ENCODE data around the gene CMKLR1.

DNA sequence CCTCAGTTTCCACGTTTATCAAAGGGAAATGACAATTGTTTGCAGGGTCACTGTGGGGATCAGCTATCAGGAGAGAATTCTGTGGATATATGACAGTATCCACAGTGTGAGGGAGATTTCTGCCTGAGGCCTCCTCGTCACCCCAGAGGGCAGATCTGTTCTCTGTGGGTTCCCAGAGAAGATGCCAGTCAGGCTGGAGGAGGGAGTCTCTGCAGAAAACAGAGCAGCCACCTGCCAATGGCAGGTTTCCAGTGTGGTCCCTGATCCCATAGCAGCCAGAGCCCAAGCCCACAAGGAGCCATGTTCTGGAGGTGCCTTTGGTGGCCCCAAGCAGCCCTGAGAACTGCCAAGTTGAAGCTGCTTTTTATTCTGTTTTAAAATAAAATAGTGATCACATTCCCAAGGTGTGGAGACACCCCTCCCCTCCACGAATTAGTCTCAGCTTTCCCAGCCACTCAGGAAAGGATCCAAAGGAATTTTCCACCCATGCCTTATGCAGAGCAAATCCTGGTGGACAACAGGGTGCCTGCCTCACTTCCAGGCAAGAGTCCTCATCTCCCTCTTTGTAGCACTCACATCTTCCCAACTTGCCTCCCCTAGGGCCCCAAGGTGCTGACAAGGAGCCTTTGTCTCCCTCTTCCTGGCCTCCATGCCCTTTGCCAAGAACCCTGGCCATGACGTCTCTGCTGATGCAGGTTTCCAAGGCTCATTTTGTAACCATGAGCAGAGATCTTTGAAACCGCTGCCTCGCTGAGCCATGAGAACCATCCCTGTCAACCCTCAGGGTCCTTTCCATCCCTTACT lies 20.4 kb downstream of the CMKLR1 start:
- no peak for TF ChIP-seq CTCF (IDR thresholded peaks at IDR 0.05)
- TF ChIP-seq EP300 (IDR thresholded peaks at IDR 0.05; ENCODE audit: borderline replicate concordance in 1 of 2, low read depth in 1 of 2, low read length in 1 of 2) = no peak
- no peak for TF ChIP-seq JUND (IDR thresholded peaks at IDR 0.05)
- no peak for TF ChIP-seq YY1 (IDR thresholded peaks at IDR 0.05; ENCODE audit: low read depth)

Measured in SK-N-SH (cell line).